HG02840 (cell line): ENCODE results near the gene MRGPRG.
"Not testable (repeated sequence)": the region's sequence is repeated elsewhere in the genome, so short reads cannot be mapped to it uniquely, and the experiment has no call there.

Source experiments
- ATAC-seq: cut with Tn5 transposase; IDR thresholded peaks from one replicate; pipeline ENCODE4 v1.9.1; 2021; ENCODE audit warnings: mild to moderate bottlenecking, moderate library complexity, moderate number of reproducible peaks; ENCODE audit not compliant: unreplicated experiment, low FRiP score

Gene MRGPRG

GRCh38 chr11:3218483-3219280 lies at the start of gene MRGPRG:
MRGPRG (minus strand) TSS chr11:3218813; CDS start chr11:3218813, 0 bp downstream.
- no peak for ATAC-seq

- ATAC-seq, result not testable (repeated sequence)
These were observed 43.9 kb upstream of the MRGPRG start for GRCh38 chr11:3262548-3262947.

GRCh38 chr11:3261831-3262230 lies 43.2 kb upstream of the MRGPRG start:
- not testable (repeated sequence) for ATAC-seq

GRCh38 chr11:3257509-3257908 lies 38.9 kb upstream of the MRGPRG start:
- not testable (repeated sequence) for ATAC-seq

- not testable (repeated sequence) for ATAC-seq
These were observed 36.6 kb upstream of the MRGPRG start for GRCh38 chr11:3255241-3255640.

GRCh38 chr11:3254773-3255172 lies 36.2 kb upstream of the MRGPRG start:
- not testable (repeated sequence) for ATAC-seq

GRCh38 chr11:3245071-3245470 lies 26.5 kb upstream of the MRGPRG start:
- ATAC-seq, result no peak

- no peak for ATAC-seq
These were observed 25.3 kb upstream of the MRGPRG start for GRCh38 chr11:3243880-3244279.

GRCh38 chr11:3237119-3237518 lies 18.5 kb upstream of the MRGPRG start:
- ATAC-seq, result no peak

GRCh38 chr11:3234846-3235245 lies 16.2 kb upstream of the MRGPRG start:
- ATAC-seq, result no peak

GRCh38 chr11:3232956-3233355 lies 14.3 kb upstream of the MRGPRG start:
- ATAC-seq, result no peak

GRCh38 chr11:3231851-3232744 lies 13.5 kb upstream of the MRGPRG start, which contains the start of gene MRGPRE:
MRGPRE (minus strand) TSS chr11:3232417; CDS start chr11:3228799, 3,618 bp downstream.
- no peak for ATAC-seq

GRCh38 chr11:3231550-3231850 lies 12.9 kb upstream of the MRGPRG start:
- ATAC-seq, result no peak

- no peak for ATAC-seq
These were observed 12.3 kb upstream of the MRGPRG start for GRCh38 chr11:3230636-3231549.

GRCh38 chr11:3229673-3230630 lies 11.3 kb upstream of the MRGPRG start:
- no peak for ATAC-seq

GRCh38 chr11:3228445-3228829 lies 9.8 kb upstream of the MRGPRG start:
- ATAC-seq, result no peak

- no peak for ATAC-seq
These were observed 9.2 kb upstream of the MRGPRG start for GRCh38 chr11:3227568-3228444.

GRCh38 chr11:3226846-3227567 lies 8.4 kb upstream of the MRGPRG start:
- no peak for ATAC-seq
